ENCODE data around the gene STX1A. TPM values are rescaled to one million over a fixed set of nuclear protein-coding genes. Genes with fewer than 3 reads are reported as not detected.

The STX1A gene
- total and polyA plus RNA-seq, 2 of the 8 experiments (the other 6 are each of a cell fraction or from before 2014, with no cell fraction given) = 13.5 to 17.5 TPM

DNA sequence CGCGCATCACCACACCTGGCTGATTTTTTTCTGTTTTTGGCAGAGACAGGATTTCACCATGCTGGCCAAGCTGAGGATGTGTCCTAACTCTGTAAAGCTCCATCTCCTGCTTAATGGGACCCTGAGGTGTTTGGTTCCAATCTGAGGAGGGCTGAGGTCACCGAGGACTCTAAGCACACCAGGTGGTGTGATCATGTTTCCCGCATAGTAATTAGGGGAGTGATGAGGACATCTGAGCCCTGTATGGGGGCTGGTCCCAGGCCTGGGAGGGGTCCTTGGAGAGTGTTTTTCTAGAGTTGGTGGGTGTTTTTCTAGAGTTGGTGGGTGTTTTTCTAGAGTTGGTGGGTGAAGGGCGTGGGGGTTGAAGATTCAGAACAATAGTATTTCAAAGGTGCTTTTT is 22.1 kb upstream of the STX1A start (continued):
- TF ChIP-seq, protein P1, sequence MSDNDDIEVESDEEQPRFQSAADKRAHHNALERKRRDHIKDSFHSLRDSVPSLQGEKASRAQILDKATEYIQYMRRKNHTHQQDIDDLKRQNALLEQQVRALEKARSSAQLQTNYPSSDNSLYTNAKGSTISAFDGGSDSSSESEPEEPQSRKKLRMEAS (IDR thresholded peaks at IDR 0.05) = no peak
- TF ChIP-seq BCL11A (IDR thresholded peaks at IDR 0.05; ENCODE audit: low read depth in 2 of 2, low read length in 2 of 2) = no peak
- no peak for TF ChIP-seq ATF3 (IDR thresholded peaks at IDR 0.05; ENCODE audit: insufficient read depth, low read depth, low read length)
- TF ChIP-seq RFX5 (IDR thresholded peaks at IDR 0.05; ENCODE audit: borderline replicate concordance, low read depth, low read length) = no peak
- no peak for TF ChIP-seq YY1 (IDR thresholded peaks at IDR 0.05; ENCODE audit: low read depth, low read length)
- TF ChIP-seq RXRA (IDR thresholded peaks at IDR 0.05; ENCODE audit: insufficient read depth, low read depth, low read length) = peak; percentile 88; the same call in 1 of the 2 replicates
- no peak for TF ChIP-seq RNF2 (IDR thresholded peaks at IDR 0.05; ENCODE audit: borderline replicate concordance, low read depth, low read length, missing control alignments, poor library complexity, severe bottlenecking)
- TF ChIP-seq CREB1 (IDR thresholded peaks at IDR 0.05) = peak; percentile 60
- TF ChIP-seq HDAC6 (IDR thresholded peaks at IDR 0.05; ENCODE audit: low read depth, low read length) = no peak
- no peak for TF ChIP-seq GABPA (IDR thresholded peaks at IDR 0.05; ENCODE audit: borderline replicate concordance, insufficient read depth, low read length)
- TF ChIP-seq EP300 (IDR thresholded peaks at IDR 0.05; ENCODE audit: borderline replicate concordance in 1 of 2, low read depth in 2 of 2, low read length in 2 of 2) = peak in 1 of 2 experiments; percentile 89; a peak in 1 of 3 replicates
- no peak for TF ChIP-seq FOSL1 (IDR thresholded peaks at IDR 0.05; ENCODE audit: insufficient read depth, low read depth, low read length)
- TF ChIP-seq, protein P2, sequence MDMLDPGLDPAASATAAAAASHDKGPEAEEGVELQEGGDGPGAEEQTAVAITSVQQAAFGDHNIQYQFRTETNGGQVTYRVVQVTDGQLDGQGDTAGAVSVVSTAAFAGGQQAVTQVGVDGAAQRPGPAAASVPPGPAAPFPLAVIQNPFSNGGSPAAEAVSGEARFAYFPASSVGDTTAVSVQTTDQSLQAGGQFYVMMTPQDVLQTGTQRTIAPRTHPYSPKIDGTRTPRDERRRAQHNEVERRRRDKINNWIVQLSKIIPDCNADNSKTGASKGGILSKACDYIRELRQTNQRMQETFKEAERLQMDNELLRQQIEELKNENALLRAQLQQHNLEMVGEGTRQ (IDR thresholded peaks at IDR 0.05; ENCODE audit: low read length) = no peak

All from H1 (cell line).